ENCODE results near the gene APOBEC2. TPM values are rescaled to one million over a fixed set of nuclear protein-coding genes. Genes with fewer than 3 reads are reported as not detected.

The APOBEC2 gene
- total RNA-seq, 1 donor from 2014 or later: not detected

- no peaks in the 10 kb centered on the region for H3K9me3 ChIP-seq
- intact Hi-C loops (cut with DNase I): no loop called here
- DNase-seq (no peak), ATAC-seq (no peak)
- no peaks in the 10 kb centered on the region for H3K36me3 ChIP-seq
- H3K27ac ChIP-seq: no peak overlapping the region
- TF ChIP-seq CTCF (IDR thresholded peaks at IDR 0.05): no peak
- no peak overlapping the region for H3K4me3 ChIP-seq
- H3K27me3 ChIP-seq: no peaks in the 10 kb centered on the region
- H3K4me1 ChIP-seq: no peaks in the 10 kb centered on the region
Measured at GRCh38 chr6:41043151-41043550, 9.9 kb upstream of the APOBEC2 start.

GRCh38 chr6:41045664-41046063, 7.3 kb upstream of the APOBEC2 start:
- no peak for TF ChIP-seq CTCF (IDR thresholded peaks at IDR 0.05)
- ATAC-seq (no peak), DNase-seq (no peak)
- Histone ChIP-seq H3K4me1 (no peaks in the 10 kb centered on the region), H3K9me3 (no peaks in the 10 kb centered on the region), H3K27ac (no peak overlapping the region), H3K4me3 (no peak overlapping the region), H3K27me3 (no peaks in the 10 kb centered on the region), H3K36me3 (no peaks in the 10 kb centered on the region)
- intact Hi-C loops (cut with DNase I): no loop called here

- TF ChIP-seq CTCF (IDR thresholded peaks at IDR 0.05): no peak
- no peak for DNase-seq
- Histone ChIP-seq H3K36me3 (no peaks in the 10 kb centered on the region), H3K27me3 (no peaks in the 10 kb centered on the region), H3K4me1 (no peaks in the 10 kb centered on the region), H3K27ac (no peak overlapping the region), H3K4me3 (no peak overlapping the region), H3K9me3 (no peaks in the 10 kb centered on the region)
- intact Hi-C loops (cut with DNase I): no loop called here
- ATAC-seq: no peak
Measured at GRCh38 chr6:41046084-41046483, 6.9 kb upstream of the APOBEC2 start.

GRCh38 chr6:41047306-41047705, 5.7 kb upstream of the APOBEC2 start:
- Histone ChIP-seq H3K4me1 (no peaks in the 10 kb centered on the region), H3K9me3 (no peaks in the 10 kb centered on the region), H3K27ac (no peak overlapping the region), H3K27me3 (no peaks in the 10 kb centered on the region), H3K36me3 (no peaks in the 10 kb centered on the region), H3K4me3 (no peak overlapping the region)
- DNase-seq: no peak
- ATAC-seq: no peak
- TF ChIP-seq CTCF (IDR thresholded peaks at IDR 0.05): no peak
- intact Hi-C loops (cut with DNase I): no loop called here

GRCh38 chr6:41047745-41048732, 5.0 kb upstream of the APOBEC2 start:
- no peak for TF ChIP-seq CTCF (IDR thresholded peaks at IDR 0.05)
- Histone ChIP-seq H3K27me3 (no peaks in the 10 kb centered on the region), H3K27ac (no peak overlapping the region), H3K36me3 (no peaks in the 10 kb centered on the region), H3K4me1 (no peaks in the 10 kb centered on the region), H3K9me3 (no peaks in the 10 kb centered on the region), H3K4me3 (no peak overlapping the region)
- intact Hi-C loops (cut with DNase I): no loop called here
- ATAC-seq (peak; percentile 4), DNase-seq (no peak)

Measured in upper lobe of right lung (tissue), 1 donor.